ENCODE results near the gene PPP1CC.
"Not testable (repeated sequence)": the region's sequence is repeated elsewhere in the genome, so short reads cannot be mapped to it uniquely, and the experiment has no call there.

PPP1CC gene

DNA sequence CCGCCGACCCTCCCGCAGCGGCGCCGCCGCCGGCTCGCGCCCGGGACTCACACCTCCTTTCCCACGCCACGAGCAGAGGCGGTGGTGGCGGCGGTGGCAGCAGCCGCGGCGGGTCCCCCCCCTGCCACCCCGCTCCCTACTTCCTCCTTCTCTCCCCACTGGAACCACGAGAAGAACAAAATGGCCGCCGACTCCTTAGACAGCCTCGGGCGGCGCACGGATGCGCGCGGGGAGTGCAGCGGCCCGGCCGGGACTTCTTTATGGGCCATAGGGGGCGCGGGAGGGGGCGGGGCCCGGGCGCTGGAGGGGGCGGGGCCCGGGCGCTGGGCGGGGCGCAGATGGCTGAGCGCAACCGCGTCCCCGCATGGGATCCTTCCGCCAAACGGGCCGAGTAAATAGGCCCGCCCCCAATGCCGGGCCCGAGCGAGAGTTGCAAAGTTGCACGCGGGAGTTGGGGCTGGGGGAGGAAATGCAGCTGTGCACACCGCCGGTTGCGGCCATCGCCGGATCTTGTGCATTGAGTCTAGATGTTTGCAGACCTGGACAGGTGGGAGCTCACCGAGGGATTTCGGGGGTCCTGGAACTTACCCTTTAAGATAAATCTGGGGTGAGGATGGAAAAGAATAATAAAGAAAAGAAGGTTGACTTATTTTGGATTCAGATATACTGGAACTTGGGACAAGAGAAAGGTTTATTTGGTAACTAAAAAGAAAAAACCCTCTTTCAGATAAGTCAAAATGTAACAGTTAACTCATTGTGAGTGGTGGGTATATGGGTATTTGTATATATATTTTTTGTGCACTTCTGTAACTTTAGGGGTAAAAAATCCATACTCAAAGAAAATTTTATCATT, at the start of gene PPP1CC:
TSS of gene PPP1CC (minus strand) at position 174 of the 853 bp plus-strand sequence. CDS start 184 bp downstream, outside the sequence.
- peak; percentile 89 for DNase-seq

DNA sequence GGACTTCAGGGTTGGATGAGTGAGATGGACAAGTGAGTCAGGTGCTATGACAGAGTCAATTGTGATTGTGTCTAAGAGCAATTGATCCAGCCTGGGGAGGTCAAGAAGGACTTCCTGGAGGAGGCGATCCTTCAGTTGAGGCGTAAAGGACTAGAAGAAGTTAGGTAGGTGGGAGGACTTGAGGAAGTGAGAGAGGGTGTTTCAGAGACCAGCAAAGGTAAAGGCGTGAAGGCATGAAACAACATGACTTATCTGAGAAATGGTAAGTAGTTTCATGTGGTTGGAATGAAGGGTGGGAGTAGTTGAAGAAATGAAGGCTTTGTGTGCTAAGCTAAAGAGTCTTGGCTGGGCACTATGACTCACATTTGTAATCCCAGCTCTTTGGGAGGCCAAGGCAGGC, 48.9 kb upstream of the PPP1CC start:
- DNase-seq, result no peak

GRCh38 chr12:110790301-110790700, 47.6 kb upstream of the PPP1CC start:
- DNase-seq, result no peak

- no peak for DNase-seq
These were observed 43.3 kb upstream of the PPP1CC start for GRCh38 chr12:110786012-110786411.

DNA sequence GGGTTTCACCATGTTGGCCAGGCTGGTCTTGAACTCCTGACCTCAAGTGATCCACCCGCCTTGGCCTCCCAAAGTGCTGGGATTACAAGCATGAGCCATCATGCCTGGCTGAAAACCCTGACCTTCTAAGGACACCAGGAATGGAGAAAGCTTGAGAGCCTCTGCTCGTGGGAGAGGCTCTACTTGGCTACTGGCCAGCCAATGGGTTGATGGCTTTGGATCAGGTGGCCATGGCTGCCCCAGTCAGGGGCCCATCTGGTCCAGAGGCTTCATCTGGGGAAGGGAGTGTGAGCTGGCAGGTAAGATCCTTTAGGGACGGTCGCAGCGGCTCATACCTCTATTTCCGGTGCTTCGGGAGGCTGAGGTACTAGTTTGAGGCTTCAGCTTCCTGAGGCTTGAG, 42.5 kb upstream of the PPP1CC start:
- no peak for DNase-seq

DNA sequence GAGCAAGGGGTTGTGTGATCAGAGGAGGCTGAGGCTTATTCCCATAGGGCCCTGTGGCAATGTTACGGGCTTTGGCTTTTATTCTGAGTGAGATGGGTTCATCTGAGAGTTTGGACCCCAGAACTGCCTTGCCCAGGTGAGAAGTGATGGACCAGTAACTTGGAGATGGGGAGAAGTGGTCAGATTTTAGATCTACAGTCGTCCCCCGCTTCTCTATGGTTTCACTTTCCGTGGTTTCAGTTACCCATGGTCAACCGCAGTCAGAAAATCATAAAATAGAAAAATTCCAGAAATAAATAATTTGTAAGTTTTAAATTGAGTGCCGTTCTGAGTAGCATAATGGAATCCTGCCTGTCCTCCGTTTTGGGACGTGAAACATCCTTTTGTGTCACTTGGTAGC, 40.2 kb upstream of the PPP1CC start:
- DNase-seq, result no peak

GRCh38 chr12:110782094-110782493, 39.4 kb upstream of the PPP1CC start:
- DNase-seq, result no peak

- DNase-seq, result no peak
These were observed 37.8 kb upstream of the PPP1CC start for GRCh38 chr12:110780448-110780847.

- DNase-seq, result no peak
These were observed 36.3 kb upstream of the PPP1CC start for GRCh38 chr12:110778833-110779577.

DNA sequence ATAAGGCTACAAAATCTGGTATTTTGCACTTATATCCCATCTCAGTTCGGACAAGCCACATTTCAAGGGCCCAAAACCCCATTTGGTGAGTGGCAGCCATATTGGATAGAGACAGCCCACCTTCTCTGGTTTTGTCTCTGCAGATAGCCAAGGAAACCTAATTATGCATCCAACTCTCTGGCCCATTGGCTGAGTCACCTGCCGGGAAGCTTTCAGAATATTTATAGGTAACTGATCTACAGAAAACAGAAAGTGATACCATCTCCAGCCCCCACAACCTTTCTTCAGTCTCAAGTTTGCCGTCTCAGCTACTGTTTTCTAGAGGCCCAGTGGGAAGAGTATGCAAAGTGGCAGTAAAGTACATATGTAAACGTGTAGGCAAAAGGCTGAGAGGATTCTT, 33.7 kb upstream of the PPP1CC start:
- DNase-seq, result no peak

DNA sequence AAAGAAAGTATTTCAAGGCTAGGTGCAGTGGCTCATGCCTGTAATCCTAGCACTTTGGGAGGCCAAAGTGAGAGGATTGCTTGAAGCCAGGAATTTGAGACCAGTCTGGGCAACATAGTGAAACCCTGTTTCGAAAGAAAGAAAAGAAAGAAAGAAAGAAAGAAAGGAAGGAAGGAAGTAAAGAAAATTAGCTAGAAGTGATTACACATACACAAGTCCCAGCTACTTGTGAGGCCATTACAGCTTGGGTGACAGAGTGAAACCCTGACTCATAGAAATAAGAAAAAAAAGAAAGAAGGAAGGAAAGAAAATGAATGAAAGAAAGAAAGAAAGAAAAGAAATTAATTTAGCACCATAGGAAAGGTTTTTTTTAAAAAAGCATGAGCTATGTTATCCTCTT, 33.3 kb upstream of the PPP1CC start:
- DNase-seq, result no peak

- DNase-seq, result no peak
These were observed 32.1 kb upstream of the PPP1CC start for GRCh38 chr12:110774824-110775223.

- no peak for DNase-seq
These were observed 26.3 kb upstream of the PPP1CC start for GRCh38 chr12:110768960-110769359.

DNA sequence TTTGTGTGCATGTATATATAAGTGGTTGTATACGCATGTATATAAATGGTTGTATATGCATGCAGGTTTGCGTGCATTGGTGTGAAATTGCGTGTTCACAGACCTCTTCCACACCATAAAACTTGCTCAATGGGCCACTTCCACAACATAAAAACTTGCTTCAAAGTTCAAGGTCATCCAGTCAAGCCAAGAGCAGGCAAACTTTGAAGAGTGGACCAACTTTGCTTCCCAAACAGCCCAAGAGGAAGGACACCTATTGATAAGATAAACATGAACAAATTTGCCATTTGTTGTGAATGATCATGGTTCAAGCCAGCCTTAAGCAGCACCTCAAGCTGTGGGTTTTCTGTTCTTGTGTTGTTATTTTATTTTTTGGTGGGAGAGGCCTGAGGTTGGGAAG, 25.2 kb upstream of the PPP1CC start:
- DNase-seq, result no peak

DNA sequence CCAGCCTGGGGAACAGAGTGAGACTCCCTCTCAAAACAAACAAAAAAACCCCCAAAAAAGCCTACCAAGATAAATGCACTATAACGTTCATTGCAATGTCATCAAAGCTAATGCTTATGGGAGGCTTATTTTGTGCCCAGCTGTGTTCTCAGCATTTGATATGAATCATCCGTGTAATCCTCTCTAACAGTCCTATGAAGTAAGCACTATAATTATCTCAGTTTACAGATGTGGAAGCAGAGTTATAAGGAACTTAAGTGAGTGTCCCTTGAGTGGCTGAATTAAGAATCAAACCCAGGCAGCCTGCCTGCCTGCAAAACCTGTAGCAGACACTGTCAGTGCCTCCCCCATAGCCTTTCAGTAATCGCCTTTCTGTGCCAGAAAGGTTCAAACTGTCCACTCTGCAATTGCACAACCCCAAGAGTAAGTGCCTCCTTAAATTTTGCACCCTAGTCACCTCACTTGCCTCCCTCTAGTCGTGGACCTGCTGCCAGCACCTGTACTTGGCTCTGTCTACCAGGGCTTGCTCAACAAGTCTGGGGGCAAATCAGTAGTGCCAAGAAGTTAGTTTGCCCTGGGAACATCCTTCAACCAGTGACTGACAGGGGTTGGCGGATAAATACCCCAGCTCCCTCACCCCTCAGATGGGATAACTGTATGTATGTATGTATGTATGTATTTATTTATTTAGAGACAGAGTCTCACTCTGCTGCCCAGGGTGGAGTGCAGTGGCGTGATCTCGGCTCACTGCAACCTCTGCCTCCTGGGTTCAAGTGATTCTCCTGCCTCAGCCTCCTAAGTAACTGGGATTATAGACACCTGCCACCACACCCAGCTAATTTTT, 23.8 kb upstream of the PPP1CC start:
- no peak for DNase-seq

GRCh38 chr12:110765572-110765971, 22.9 kb upstream of the PPP1CC start:
- DNase-seq, result not testable (repeated sequence)

DNA sequence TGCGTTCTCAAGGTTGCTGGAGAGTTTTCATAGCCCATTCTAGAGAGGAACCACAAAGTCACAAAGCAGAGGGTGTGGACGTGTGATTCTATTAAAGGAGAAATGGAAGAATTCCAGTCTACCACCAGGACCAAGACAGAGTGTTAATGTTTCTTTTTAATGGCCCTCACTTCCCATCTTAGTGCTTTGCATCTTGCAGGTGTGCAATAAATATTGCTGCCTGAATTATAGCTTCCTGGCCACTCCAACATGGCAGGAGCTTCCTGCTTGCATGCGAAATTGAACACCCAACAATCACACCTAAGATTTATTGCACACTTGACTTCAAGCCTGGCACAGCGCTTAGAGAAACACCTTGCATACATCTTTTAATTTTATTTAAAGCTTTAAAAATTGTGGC, 22.4 kb upstream of the PPP1CC start:
- DNase-seq, result no peak

DNA sequence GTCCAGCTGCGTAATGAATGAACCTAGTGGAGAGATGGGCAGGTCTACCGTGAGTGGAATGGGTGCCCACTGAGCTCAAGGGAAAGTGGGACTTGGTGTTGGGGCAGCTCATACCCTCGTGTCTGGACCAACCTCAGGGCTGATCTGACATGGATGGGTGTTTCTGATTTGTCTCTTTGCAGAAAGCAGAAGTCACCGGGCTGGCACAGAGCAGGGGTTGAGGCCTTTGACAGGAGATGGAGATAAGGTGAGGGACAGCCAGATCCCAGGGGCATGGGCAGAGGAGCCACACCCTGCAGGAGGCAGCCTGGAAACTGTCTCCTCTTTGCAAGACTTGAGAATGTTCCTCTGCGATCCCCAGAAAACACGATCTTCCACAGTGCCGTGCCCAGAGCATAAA, 20.9 kb upstream of the PPP1CC start:
- DNase-seq, result no peak

GRCh38 chr12:110762891-110763290, 20.2 kb upstream of the PPP1CC start:
- DNase-seq, result no peak

GRCh38 chr12:110760204-110760609, 17.5 kb upstream of the PPP1CC start:
- no peak for DNase-seq

DNA sequence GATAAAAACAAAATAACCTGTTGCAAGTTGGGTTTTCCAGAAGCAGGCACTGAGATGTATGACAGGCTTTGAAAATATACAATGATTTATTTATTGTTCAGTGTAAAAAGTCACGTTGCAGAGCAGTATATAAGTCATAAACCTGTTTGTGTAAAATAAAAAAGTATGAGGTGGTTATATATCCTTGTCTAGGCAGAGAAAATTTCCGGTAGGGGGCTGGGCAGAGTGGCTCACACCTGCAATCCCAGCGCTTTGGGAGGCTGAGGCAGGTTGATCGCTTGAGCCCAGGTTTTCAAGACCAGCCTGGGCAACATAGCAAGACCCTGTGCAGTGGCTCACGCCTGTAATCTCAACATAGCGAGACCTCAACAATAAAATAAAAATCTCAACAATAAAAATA, 16.2 kb upstream of the PPP1CC start:
- no peak for DNase-seq

DNA sequence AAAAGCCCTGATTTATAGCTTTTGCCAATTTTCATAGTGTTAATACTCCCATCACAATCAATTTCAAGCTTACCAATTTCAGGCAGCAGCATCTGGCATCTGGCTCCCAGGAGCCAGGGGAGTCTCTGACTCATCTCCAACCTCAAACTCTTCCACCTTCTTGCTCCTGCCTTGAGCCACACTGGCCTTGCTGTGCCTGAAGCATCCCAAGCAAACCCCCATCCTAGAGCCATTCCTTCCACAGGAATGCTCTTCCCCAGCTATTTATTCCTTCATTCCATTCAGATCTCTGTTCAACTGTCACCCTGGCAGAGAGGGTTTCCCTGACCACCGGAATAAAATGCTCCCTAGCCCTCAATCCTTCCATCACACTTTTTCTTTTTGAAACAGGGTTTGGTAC, 13.9 kb upstream of the PPP1CC start:
- no peak for DNase-seq

GRCh38 chr12:110754101-110754793, 11.6 kb upstream of the PPP1CC start:
- DNase-seq, result no peak
